ENCODE data around the gene SERP2.

The SERP2 gene

DNA sequence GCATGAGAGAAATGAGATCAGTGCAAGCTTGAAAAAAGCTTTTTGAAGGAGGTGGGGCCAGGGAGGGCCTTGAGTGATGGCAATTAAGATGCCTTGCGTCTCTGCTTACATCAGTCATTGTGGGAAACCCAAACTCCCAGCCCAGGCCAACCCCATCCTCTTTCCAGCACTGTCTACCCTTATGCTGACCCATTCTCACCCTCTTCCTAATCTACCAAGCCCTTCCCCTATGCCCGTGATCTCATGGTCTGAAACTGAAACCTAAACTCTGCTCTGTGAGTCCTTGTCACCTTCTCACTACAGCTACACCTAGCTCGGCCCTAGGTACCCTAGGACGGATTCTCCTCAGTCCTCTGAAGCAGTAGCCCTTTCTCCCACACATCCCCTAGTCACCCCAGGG lies 36.0 kb upstream of the SERP2 start (continued):
- TF ChIP-seq ZNF571 (tag by site-specific recombination; IDR thresholded peaks at IDR 0.05) (no peak), ZSCAN4 (tag by site-specific recombination; IDR thresholded peaks at IDR 0.05) (no peak), ZNF747 (tag by site-specific recombination; IDR thresholded peaks at IDR 0.05) (no peak), ZNF830 (tag by site-specific recombination; IDR thresholded peaks at IDR 0.05; ENCODE audit: low read depth) (no peak), ZNF704 (tag by site-specific recombination; IDR thresholded peaks at IDR 0.05) (no peak), ZNF350 (tag by site-specific recombination; IDR thresholded peaks at IDR 0.05) (no peak), PRDM1 (tag by site-specific recombination; IDR thresholded peaks at IDR 0.05) (no peak), AEBP2 (tag by site-specific recombination; IDR thresholded peaks at IDR 0.05; ENCODE audit: borderline replicate concordance) (no peak), ZNF155 (tag by site-specific recombination; IDR thresholded peaks at IDR 0.05) (no peak), ZNF792 (tag by site-specific recombination; IDR thresholded peaks at IDR 0.05) (no peak)
- TF ChIP-seq, protein P1, sequence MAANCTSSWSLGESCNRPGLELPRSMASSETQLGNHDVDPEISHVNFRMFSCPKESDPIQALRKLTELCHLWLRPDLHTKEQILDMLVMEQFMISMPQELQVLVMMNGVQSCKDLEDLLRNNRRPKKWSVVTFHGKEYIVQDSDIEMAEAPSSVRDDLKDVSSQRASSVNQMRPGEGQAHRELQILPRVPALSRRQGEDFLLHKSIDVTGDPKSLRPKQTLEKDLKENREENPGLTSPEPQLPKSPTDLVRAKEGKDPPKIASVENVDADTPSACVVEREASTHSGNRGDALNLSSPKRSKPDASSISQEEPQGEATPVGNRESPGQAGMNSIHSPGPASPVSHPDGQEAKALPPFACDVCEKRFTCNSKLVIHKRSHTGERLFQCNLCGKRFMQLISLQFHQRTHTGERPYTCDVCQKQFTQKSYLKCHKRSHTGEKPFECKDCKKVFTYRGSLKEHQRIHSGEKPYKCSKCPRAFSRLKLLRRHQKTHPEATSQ (tag by site-specific recombination; IDR thresholded peaks at IDR 0.05), result no peak

DNA sequence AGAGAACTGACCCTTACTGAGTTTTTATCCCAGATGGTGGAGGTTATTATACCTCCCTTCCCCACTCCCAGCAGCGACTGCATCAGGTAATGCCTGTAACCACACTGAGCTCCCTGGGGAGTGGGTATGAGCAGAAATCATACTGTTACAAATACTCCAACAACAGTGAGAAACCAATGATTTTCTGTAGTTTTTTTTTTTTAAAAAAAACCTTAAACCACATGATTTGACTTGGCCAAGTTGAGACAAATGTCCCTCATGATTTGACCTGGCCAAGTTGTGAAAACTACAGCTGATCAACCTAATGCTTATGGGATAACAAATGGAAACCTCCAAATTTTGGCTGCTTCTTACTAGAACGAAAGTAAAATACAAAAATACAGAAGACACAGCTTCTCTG lies 33.1 kb upstream of the SERP2 start:
- no peaks in the 10 kb centered on the region for H3K4me1 ChIP-seq (ENCODE audit: control insufficient read depth, insufficient read depth, low read length)
- CTCF ChIA-PET, result no interaction called here
- POLR2A ChIA-PET, result no interaction called here
- H3K4me3 ChIP-seq (ENCODE audit: low read depth, low read length), result no peak overlapping the region
- no peak for TF ChIP-seq ZNF362 (tag by site-specific recombination; IDR thresholded peaks at IDR 0.05)
- no peak for TF ChIP-seq ZNF426 (tag by site-specific recombination; IDR thresholded peaks at IDR 0.05)
- no peak for TF ChIP-seq ZSCAN30 (tag by site-specific recombination; IDR thresholded peaks at IDR 0.05)
- TF ChIP-seq ZNF48 (tag by site-specific recombination; IDR thresholded peaks at IDR 0.05), result no peak
- TF ChIP-seq ZNF18 (tag by site-specific recombination; IDR thresholded peaks at IDR 0.05), result no peak
- no peak for TF ChIP-seq ZNF707 (tag by site-specific recombination; IDR thresholded peaks at IDR 0.05)
- TF ChIP-seq ZXDB (tag by site-specific recombination; IDR thresholded peaks at IDR 0.05), result no peak
- H3K9me3 ChIP-seq (ENCODE audit: control insufficient read depth, insufficient read depth, low read depth, low read length), result no peaks in the 10 kb centered on the region
- no peaks in the 10 kb centered on the region for H3K36me3 ChIP-seq (ENCODE audit: control insufficient read depth in 2 of 2, insufficient read depth in 1 of 2, low read length in 2 of 2)
- no peak overlapping the region for H3K27ac ChIP-seq (ENCODE audit: extremely low read depth, low read depth, low read length)

All from HEK293 (cell line).